Suprapubic skin (tissue), 4 donors: ENCODE results near the gene CERS6. TPM values are rescaled to one million over a fixed set of nuclear protein-coding genes. Genes with fewer than 3 reads are reported as not detected.

Experiments used
- DNase-seq, 2 donors: peaks; one replicate each; pipeline ENCODE4 v3.0.0-alpha.2; 2019; ENCODE audit warnings: low spot score in 2 of 2
- H3K27ac ChIP-seq: fragments of 200-600 bp; sonication (generic); one replicate; pipeline ENCODE4 v1.5.1; 2019
- H3K27me3 ChIP-seq: fragments of 200-600 bp; sonication (generic); one replicate; pipeline ENCODE4 v1.5.1; 2019
- H3K36me3 ChIP-seq: fragments of 200-600 bp; sonication (generic); one replicate; pipeline ENCODE4 v1.5.1; 2019
- H3K4me1 ChIP-seq: fragments of 200-600 bp; sonication (generic); one replicate; pipeline ENCODE4 v1.5.1; 2019
- H3K4me3 ChIP-seq: fragments of 200-600 bp; sonication (generic); one replicate; pipeline ENCODE4 v1.5.1; 2019; ENCODE audit warnings: mild to moderate bottlenecking
- H3K9me3 ChIP-seq: fragments of 200-600 bp; sonication (generic); one replicate; pipeline ENCODE4 v1.5.1; 2019
- EP300 ChIP-seq: sonication (generic); formaldehyde crosslinking; IDR thresholded peaks from one replicate; pipeline ENCODE4 v1.6.1; 2017; ENCODE audit warnings: antibody characterized with exemption
- POLR2A ChIP-seq, 2 donors: fragments of 450-650 bp; IDR thresholded peaks; one replicate each; pipeline ENCODE4 v1.6.1; 2017; ENCODE audit warnings: antibody characterized with exemption in 2 of 2, mild to moderate bottlenecking in 2 of 2, moderate library complexity in 2 of 2
- POLR2AphosphoS5 ChIP-seq, 3 donors: sonication (generic); formaldehyde crosslinking; IDR thresholded peaks; one replicate each; pipeline ENCODE4 v1.6.1; 2017; ENCODE audit warnings: antibody characterized with exemption in 3 of 3
- WGBS: methylation state at CpG from one replicate; pipeline ENCODE4 v1.1.5; 2018; 5-methylcytosine and 5-hydroxymethylcytosine counted together
- total RNA-seq, 4 donors: library from RNA; depleted of rRNA; stranded (reverse); fragments of >200 nt; gene quantifications; one replicate each; pipeline ENCODE4 v1.1.0, GENCODE V29; 2016
- TF ChIP-seq, protein P1 (sequence below), 2 donors: fragments of 200-600 bp in 1 of 2; fragments of 450-650 bp in 1 of 2; sonication (generic) in 1 of 2; IDR thresholded peaks; one replicate each; pipeline ENCODE4 v1.5.1; 2016 to 2019; ENCODE audit warnings: antibody characterized with exemption in 2 of 2, mild to moderate bottlenecking in 1 of 2, moderate library complexity in 1 of 2

Gene CERS6
- total RNA-seq, 4 donors from 2014 or later, result 68.7 to 83.3 (median 77.0) TPM

DNA sequence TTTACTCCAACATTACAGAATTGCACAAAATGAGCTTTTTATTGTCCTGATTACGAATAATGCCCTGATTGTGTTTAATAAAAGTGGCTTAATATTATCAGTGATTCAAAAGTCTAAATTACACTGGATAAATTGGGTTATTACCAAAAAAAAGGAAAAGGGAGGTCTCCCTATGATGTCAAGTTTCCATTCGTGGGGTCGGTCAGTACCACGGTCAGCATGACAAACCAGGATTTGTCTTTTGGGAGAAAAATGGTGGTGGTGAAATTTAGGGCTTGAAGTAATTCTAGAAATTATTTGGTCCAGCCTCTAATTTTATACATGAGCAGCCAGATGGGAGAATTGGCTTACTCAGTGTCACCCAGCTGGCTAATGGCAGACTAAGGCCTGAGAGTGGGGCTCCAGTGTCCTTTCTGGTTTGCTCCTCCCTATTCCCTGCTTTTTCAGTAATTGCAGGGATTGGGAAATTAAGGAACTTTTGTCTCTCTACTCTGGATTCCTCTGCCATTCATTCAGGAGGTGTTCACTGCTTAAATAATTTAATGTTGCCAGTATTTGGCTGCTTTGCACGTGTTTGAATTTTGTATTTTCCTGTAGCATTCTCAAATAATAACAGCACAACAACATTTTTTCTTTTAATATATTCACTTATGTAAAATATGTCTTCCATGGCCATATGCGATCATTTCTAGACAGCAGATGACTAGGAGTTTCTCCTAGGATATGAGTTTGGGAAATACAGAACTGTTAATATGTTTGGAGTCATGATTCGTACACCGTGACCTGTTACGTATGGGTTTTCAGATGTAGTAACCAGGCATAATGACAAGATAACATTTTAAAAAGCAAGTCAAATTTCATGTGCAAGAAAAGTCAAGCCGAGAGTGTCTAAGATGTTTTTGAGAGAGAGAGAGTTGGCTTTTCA lies 217.5 kb downstream of the CERS6 start:
- Histone ChIP-seq H3K27ac (no peak overlapping the region), H3K9me3 (no peaks in the 10 kb centered on the region), H3K36me3 (no peaks in the 10 kb centered on the region), H3K4me3 (no peak overlapping the region), H3K4me1 (peaks cover 4% of the 10 kb centered on the region), H3K27me3 (no peaks in the 10 kb centered on the region)
- no peak for TF ChIP-seq EP300
- TF ChIP-seq POLR2A (IDR thresholded peaks at IDR 0.05), result no peak
- TF ChIP-seq, protein P1, sequence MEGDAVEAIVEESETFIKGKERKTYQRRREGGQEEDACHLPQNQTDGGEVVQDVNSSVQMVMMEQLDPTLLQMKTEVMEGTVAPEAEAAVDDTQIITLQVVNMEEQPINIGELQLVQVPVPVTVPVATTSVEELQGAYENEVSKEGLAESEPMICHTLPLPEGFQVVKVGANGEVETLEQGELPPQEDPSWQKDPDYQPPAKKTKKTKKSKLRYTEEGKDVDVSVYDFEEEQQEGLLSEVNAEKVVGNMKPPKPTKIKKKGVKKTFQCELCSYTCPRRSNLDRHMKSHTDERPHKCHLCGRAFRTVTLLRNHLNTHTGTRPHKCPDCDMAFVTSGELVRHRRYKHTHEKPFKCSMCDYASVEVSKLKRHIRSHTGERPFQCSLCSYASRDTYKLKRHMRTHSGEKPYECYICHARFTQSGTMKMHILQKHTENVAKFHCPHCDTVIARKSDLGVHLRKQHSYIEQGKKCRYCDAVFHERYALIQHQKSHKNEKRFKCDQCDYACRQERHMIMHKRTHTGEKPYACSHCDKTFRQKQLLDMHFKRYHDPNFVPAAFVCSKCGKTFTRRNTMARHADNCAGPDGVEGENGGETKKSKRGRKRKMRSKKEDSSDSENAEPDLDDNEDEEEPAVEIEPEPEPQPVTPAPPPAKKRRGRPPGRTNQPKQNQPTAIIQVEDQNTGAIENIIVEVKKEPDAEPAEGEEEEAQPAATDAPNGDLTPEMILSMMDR (IDR thresholded peaks at IDR 0.05), result no peak
- TF ChIP-seq POLR2AphosphoS5 (IDR thresholded peaks at IDR 0.05), result no peak
- WGBS, result 82% methylated on average over 10 of the region's 10 CpGs
- DNase-seq, result no peak

DNA sequence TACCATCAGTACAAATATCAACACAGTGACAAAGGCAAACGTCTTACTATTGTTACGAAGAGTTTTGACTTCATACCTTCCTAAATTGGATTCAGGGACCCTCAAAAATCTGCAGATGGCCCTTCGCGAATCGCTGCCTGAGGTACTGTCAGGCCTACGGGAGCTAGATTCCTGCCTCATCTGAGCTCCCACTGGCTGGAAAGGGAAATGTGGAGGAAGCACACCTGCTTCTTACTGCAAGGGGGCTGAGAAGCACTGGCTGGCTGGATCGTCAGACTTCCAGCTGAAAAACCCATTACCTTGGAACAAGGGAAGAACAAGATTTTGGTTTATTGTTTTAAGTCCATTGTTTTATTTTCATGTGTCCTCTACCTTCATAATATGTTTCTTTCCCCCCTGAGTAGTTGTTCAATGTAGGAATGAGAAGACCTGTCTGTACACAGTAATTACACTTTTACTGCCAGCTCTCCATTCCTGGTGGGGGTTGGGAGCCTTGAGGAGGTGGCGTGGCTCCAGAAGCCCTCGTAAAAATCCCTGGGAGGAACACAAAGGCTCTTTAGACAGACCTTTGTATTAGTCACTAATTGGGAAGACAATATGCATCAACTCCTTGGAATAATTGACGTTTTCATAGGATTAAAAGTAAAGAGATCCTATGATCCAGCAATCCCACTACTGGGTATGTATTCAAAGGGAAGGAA lies 222.2 kb downstream of the CERS6 start:
- TF ChIP-seq, protein P1 (IDR thresholded peaks at IDR 0.05), result no peak
- TF ChIP-seq POLR2A (IDR thresholded peaks at IDR 0.05), result no peak
- TF ChIP-seq EP300, result no peak
- TF ChIP-seq POLR2AphosphoS5 (IDR thresholded peaks at IDR 0.05), result no peak
- H3K27ac ChIP-seq, result no peak overlapping the region
- WGBS, result 87% methylated on average over 10 of the region's 10 CpGs
- H3K27me3 ChIP-seq, result no peaks in the 10 kb centered on the region
- H3K4me3 ChIP-seq, result no peak overlapping the region
- no peaks in the 10 kb centered on the region for H3K4me1 ChIP-seq
- no peaks in the 10 kb centered on the region for H3K9me3 ChIP-seq
- no peak for DNase-seq
- no peaks in the 10 kb centered on the region for H3K36me3 ChIP-seq

- Histone ChIP-seq H3K27ac (no peak overlapping the region), H3K4me3 (no peak overlapping the region), H3K27me3 (no peaks in the 10 kb centered on the region), H3K4me1 (no peaks in the 10 kb centered on the region), H3K36me3 (no peaks in the 10 kb centered on the region), H3K9me3 (no peaks in the 10 kb centered on the region)
- 77% methylated on average over 4 of the region's 4 CpGs for WGBS
- TF ChIP-seq POLR2A (IDR thresholded peaks at IDR 0.05), result no peak
- TF ChIP-seq, protein P1 (IDR thresholded peaks at IDR 0.05), result no peak
- no peak for TF ChIP-seq POLR2AphosphoS5 (IDR thresholded peaks at IDR 0.05)
- no peak for TF ChIP-seq EP300
- no peak for DNase-seq
Measured at GRCh38 chr2:168679081-168679480, 223.0 kb downstream of the CERS6 start.

GRCh38 chr2:168679741-168680310 lies 223.8 kb downstream of the CERS6 start:
- 84% methylated on average over 8 of the region's 8 CpGs for WGBS
- DNase-seq, result no peak
- H3K36me3 ChIP-seq, result no peaks in the 10 kb centered on the region

More at GRCh38 chr2:168679741-168680310, 223.8 kb downstream of the CERS6 start:
- Histone ChIP-seq H3K4me1 (no peaks in the 10 kb centered on the region), H3K9me3 (no peaks in the 10 kb centered on the region), H3K4me3 (no peak overlapping the region), H3K27ac (no peak overlapping the region), H3K27me3 (no peaks in the 10 kb centered on the region)
- TF ChIP-seq EP300 (no peak), POLR2AphosphoS5 (IDR thresholded peaks at IDR 0.05) (no peak), POLR2A (IDR thresholded peaks at IDR 0.05) (no peak)
- TF ChIP-seq, protein P1 (IDR thresholded peaks at IDR 0.05), result no peak
